GM12878 (cell line): Measurements from ENCODE around the gene POU6F2.

Source experiments
- CEBPB ChIP-seq, 2 experiments: fragments of 150-350 bp in 1 of 2; IDR thresholded peaks; 2 replicates each; pipeline ENCODE4 v1.6.1; 2012 to 2014; ENCODE audit warnings: low read depth in 2 of 2, low read length in 2 of 2, borderline replicate concordance in 1 of 2, inconsistent platforms in 1 of 2
- CHD4 ChIP-seq: fragments of 200-600 bp; sonication (generic); IDR thresholded peaks from 2 replicates; pipeline ENCODE4 v1.6.1; 2016; ENCODE audit warnings: mild to moderate bottlenecking
- MXI1 ChIP-seq: fragments of 150-350 bp; IDR thresholded peaks from 2 replicates; pipeline ENCODE4 v1.6.1; 2011; ENCODE audit warnings: low read depth, mild to moderate bottlenecking, inconsistent platforms, low read length, improper control_type of control experiment
- NRF1 ChIP-seq: conservative IDR thresholded peaks from 2 replicates; pipeline ENCODE4 v1.6.1; 2011; ENCODE audit warnings: mild to moderate bottlenecking, low read depth, low read length, improper control_type of control experiment
- POLR2A ChIP-seq: IDR thresholded peaks from 2 replicates; pipeline ENCODE4 v1.6.1; 2011; ENCODE audit warnings: low read depth, mild to moderate bottlenecking, low read length
- TCF3 ChIP-seq: IDR thresholded peaks from 2 replicates; pipeline ENCODE4 v1.6.1; 2012; ENCODE audit warnings: low read depth, mild to moderate bottlenecking, low read length, borderline replicate concordance; ENCODE audit not compliant: insufficient read depth
- TCF7 ChIP-seq: IDR thresholded peaks from 2 replicates; pipeline ENCODE4 v1.6.1; 2014; ENCODE audit warnings: antibody characterized with exemption, borderline replicate concordance
- TF ChIP-seq, protein P1 (sequence below), 3 experiments: IDR thresholded peaks in 2 of 3; conservative IDR thresholded peaks in 1 of 3; 2 replicates each; pipeline ENCODE4 v1.5.1; 2011; ENCODE audit warnings: low read depth in 3 of 3, low read length in 3 of 3, mild to moderate bottlenecking in 3 of 3, control low read depth in 2 of 3, moderate library complexity in 2 of 3, inconsistent platforms in 1 of 3, mixed read lengths in 1 of 3; ENCODE audit not compliant: control insufficient read depth in 2 of 3, insufficient read depth in 1 of 3; ENCODE audit errors: extremely low read depth in 1 of 3
- TF ChIP-seq, protein P2 (sequence below): IDR thresholded peaks from 2 replicates; pipeline ENCODE4 v1.6.1; 2012; ENCODE audit warnings: low read depth, low read length, improper control_type of control experiment

DNA sequence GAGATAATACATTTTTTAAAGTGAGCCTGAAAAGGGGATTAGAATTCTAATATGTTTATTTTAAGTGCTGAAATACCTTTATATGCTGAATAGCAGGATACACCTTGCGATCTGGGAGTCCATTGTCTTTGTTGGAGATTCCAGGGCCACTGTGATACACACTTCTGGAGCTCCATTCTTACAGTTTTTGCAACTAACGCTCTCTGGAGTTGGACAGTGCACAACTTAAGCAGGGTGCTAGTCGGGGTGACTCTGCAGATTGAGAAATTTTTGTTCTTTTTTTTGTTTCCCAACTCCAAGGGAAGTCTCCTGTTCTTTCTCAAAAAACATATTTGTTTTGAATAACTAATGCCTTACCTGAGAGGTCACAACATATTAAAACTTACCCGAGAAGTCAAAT is 23.7 kb upstream of the POU6F2 start:
- TF ChIP-seq CEBPB (IDR thresholded peaks at IDR 0.05; ENCODE audit: borderline replicate concordance in 1 of 2, low read depth in 2 of 2, low read length in 2 of 2), result no peak
- TF ChIP-seq, protein P1, sequence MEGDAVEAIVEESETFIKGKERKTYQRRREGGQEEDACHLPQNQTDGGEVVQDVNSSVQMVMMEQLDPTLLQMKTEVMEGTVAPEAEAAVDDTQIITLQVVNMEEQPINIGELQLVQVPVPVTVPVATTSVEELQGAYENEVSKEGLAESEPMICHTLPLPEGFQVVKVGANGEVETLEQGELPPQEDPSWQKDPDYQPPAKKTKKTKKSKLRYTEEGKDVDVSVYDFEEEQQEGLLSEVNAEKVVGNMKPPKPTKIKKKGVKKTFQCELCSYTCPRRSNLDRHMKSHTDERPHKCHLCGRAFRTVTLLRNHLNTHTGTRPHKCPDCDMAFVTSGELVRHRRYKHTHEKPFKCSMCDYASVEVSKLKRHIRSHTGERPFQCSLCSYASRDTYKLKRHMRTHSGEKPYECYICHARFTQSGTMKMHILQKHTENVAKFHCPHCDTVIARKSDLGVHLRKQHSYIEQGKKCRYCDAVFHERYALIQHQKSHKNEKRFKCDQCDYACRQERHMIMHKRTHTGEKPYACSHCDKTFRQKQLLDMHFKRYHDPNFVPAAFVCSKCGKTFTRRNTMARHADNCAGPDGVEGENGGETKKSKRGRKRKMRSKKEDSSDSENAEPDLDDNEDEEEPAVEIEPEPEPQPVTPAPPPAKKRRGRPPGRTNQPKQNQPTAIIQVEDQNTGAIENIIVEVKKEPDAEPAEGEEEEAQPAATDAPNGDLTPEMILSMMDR (IDR thresholded peaks at IDR 0.05 in 2 of 3, conservative IDR thresholded peaks at IDR 0.05 in 1 of 3; ENCODE audit: control insufficient read depth in 2 of 3, extremely low read depth in 1 of 3, insufficient read depth in 1 of 3, low read depth in 3 of 3, low read length in 3 of 3), result no peak
- no peak for TF ChIP-seq MXI1
- no peak for TF ChIP-seq NRF1
- TF ChIP-seq TCF7, result no peak
- TF ChIP-seq POLR2A, result no peak
- TF ChIP-seq, protein P2, sequence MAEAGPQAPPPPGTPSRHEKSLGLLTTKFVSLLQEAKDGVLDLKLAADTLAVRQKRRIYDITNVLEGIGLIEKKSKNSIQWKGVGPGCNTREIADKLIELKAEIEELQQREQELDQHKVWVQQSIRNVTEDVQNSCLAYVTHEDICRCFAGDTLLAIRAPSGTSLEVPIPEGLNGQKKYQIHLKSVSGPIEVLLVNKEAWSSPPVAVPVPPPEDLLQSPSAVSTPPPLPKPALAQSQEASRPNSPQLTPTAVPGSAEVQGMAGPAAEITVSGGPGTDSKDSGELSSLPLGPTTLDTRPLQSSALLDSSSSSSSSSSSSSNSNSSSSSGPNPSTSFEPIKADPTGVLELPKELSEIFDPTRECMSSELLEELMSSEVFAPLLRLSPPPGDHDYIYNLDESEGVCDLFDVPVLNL, result no peak
- TF ChIP-seq CHD4, result no peak
- no peak for TF ChIP-seq TCF3
